ENCODE data around the gene ABCC1. TPM values are rescaled to one million over a fixed set of nuclear protein-coding genes. Genes with fewer than 3 reads are reported as not detected.

ABCC1 gene
- polyA plus RNA-seq, 1 donor from 2014 or later = 3.0 TPM

DNA sequence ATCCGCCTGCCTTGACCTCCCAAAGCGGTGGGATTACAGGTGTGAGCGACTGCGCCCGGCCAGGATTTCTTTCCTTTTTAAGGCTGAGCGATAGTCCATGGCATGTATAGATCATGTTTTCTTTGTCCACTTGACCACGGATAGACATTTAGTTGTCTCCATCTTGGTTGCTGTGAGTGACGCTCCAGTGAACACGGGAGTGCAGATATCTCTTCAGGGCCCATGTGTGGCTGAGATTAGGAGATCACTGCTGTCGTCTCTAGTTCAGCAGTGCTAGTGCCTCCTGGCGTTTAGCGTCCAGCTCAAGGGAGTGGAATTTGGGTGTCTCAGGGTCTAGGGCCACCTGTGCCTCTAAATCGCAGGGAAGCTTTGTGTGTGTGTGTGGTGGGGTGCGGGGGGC lies 41.5 kb downstream of the ABCC1 start:
- H3K79me2 ChIP-seq (replicated peaks; ENCODE audit: insufficient read depth, low read length) = no peaks in the 10 kb centered on the region
- H3F3A ChIP-seq (ENCODE audit: insufficient read depth, low read length, poor library complexity, severe bottlenecking) = no peaks in the 10 kb centered on the region

GRCh38 chr16:15993128-15993527 lies 43.7 kb downstream of the ABCC1 start:
- H3K9me2 ChIP-seq (ENCODE audit: insufficient read depth, low read length) = no peaks in the 10 kb centered on the region
- no peaks in the 10 kb centered on the region for H3F3A ChIP-seq (ENCODE audit: insufficient read depth, low read length, poor library complexity, severe bottlenecking)
- TF ChIP-seq, protein P1, sequence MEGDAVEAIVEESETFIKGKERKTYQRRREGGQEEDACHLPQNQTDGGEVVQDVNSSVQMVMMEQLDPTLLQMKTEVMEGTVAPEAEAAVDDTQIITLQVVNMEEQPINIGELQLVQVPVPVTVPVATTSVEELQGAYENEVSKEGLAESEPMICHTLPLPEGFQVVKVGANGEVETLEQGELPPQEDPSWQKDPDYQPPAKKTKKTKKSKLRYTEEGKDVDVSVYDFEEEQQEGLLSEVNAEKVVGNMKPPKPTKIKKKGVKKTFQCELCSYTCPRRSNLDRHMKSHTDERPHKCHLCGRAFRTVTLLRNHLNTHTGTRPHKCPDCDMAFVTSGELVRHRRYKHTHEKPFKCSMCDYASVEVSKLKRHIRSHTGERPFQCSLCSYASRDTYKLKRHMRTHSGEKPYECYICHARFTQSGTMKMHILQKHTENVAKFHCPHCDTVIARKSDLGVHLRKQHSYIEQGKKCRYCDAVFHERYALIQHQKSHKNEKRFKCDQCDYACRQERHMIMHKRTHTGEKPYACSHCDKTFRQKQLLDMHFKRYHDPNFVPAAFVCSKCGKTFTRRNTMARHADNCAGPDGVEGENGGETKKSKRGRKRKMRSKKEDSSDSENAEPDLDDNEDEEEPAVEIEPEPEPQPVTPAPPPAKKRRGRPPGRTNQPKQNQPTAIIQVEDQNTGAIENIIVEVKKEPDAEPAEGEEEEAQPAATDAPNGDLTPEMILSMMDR (IDR thresholded peaks at IDR 0.05; ENCODE audit: poor library complexity, severe bottlenecking) = no peak
- TF ChIP-seq EP300 (conservative IDR thresholded peaks at IDR 0.05; ENCODE audit: poor library complexity, severe bottlenecking) = no peak
- no peak for TF ChIP-seq RAD21 (conservative IDR thresholded peaks at IDR 0.05)
- TF ChIP-seq REST (IDR thresholded peaks at IDR 0.05; ENCODE audit: borderline replicate concordance) = no peak
- no peak for TF ChIP-seq EZH2 (IDR thresholded peaks at IDR 0.05; ENCODE audit: borderline replicate concordance, insufficient read depth, low read length, poor library complexity, severe bottlenecking)
- TF ChIP-seq SMC3 (conservative IDR thresholded peaks at IDR 0.05; ENCODE audit: poor library complexity) = no peak
- TF ChIP-seq TAF1 (IDR thresholded peaks at IDR 0.05; ENCODE audit: low read depth) = no peak
- no peak for TF ChIP-seq MXI1 (conservative IDR thresholded peaks at IDR 0.05; ENCODE audit: poor library complexity, severe bottlenecking)
- no peak for TF ChIP-seq POLR2AphosphoS5 (IDR thresholded peaks at IDR 0.05)
- H3K79me2 ChIP-seq (replicated peaks; ENCODE audit: insufficient read depth, low read length) = no peaks in the 10 kb centered on the region
- no peak overlapping the region for H3K9ac ChIP-seq (ENCODE audit: low read length)
- H3K4me2 ChIP-seq (ENCODE audit: low read length) = no peak overlapping the region
- no peak overlapping the region for H3K4me3 ChIP-seq (ENCODE audit: low read length)
- H2AFZ ChIP-seq (ENCODE audit: low read depth, low read length) = no peak overlapping the region
- H3K9me3 ChIP-seq (ENCODE audit: low read length) = no peaks in the 10 kb centered on the region
- H3K36me3 ChIP-seq (ENCODE audit: insufficient read depth, low read length) = no peaks in the 10 kb centered on the region
- H3K27ac ChIP-seq (ENCODE audit: low read length) = no peak overlapping the region
- H3K27me3 ChIP-seq (ENCODE audit: insufficient read depth, low read depth, low read length) = no peaks in the 10 kb centered on the region
- H4K20me1 ChIP-seq (ENCODE audit: insufficient read depth) = no peaks in the 10 kb centered on the region

More for the DNA sequence above, 41.5 kb downstream of the ABCC1 start:
- Histone ChIP-seq H3K27ac (ENCODE audit: low read length) (no peak overlapping the region), H3K9me2 (ENCODE audit: insufficient read depth, low read length) (no peaks in the 10 kb centered on the region), H3K9ac (ENCODE audit: low read length) (no peak overlapping the region), H4K20me1 (ENCODE audit: insufficient read depth) (no peaks in the 10 kb centered on the region), H3K27me3 (ENCODE audit: insufficient read depth, low read depth, low read length) (no peaks in the 10 kb centered on the region), H2AFZ (ENCODE audit: low read depth, low read length) (no peak overlapping the region), H3K4me3 (ENCODE audit: low read length) (no peak overlapping the region), H3K4me2 (ENCODE audit: low read length) (no peak overlapping the region), H3K36me3 (ENCODE audit: insufficient read depth, low read length) (no peaks in the 10 kb centered on the region), H3K9me3 (ENCODE audit: low read length) (no peaks in the 10 kb centered on the region)
- TF ChIP-seq, protein P1 (IDR thresholded peaks at IDR 0.05; ENCODE audit: poor library complexity, severe bottlenecking) = no peak
- TF ChIP-seq SMC3 (conservative IDR thresholded peaks at IDR 0.05; ENCODE audit: poor library complexity) (no peak), MXI1 (conservative IDR thresholded peaks at IDR 0.05; ENCODE audit: poor library complexity, severe bottlenecking) (no peak), POLR2AphosphoS5 (IDR thresholded peaks at IDR 0.05) (no peak), EZH2 (IDR thresholded peaks at IDR 0.05; ENCODE audit: borderline replicate concordance, insufficient read depth, low read length, poor library complexity, severe bottlenecking) (no peak)
